Keratinocyte (primary cell): ENCODE data around the gene POLR2M. TPM values are rescaled to one million over a fixed set of nuclear protein-coding genes. Genes with fewer than 3 reads are reported as not detected.

Experiments
- DNase-seq: peaks from one replicate; pipeline ENCODE4 v3.0.0-alpha.2; 2011; ENCODE audit warnings: low read depth, missing footprints, low spot score
- FAIRE-seq: peaks from 2 replicates; lab custom pipeline; 2011; peaks lifted over from hg19 to GRCh38; lab: Jason Lieb, UNC
- H2AFZ ChIP-seq: 2 replicates; pipeline ENCODE4 v1.6.0; 2012; ENCODE audit warnings: low read length, control low read depth, inconsistent platforms; ENCODE audit not compliant: control insufficient read depth
- H3K27ac ChIP-seq: 2 replicates; pipeline ENCODE4 v1.5.1; 2011; ENCODE audit warnings: low read length; ENCODE audit not compliant: control insufficient read depth, insufficient read depth
- H3K27me3 ChIP-seq: 3 replicates; pipeline ENCODE4 v1.6.0; 2011; ENCODE audit warnings: low read length; ENCODE audit not compliant: control insufficient read depth, insufficient read depth; ENCODE audit errors: extremely low read depth
- H3K36me3 ChIP-seq, 2 experiments: 2 replicates in 1 of 2; 3 replicates in 1 of 2; pipeline ENCODE4 v1.5.1; 2011; ENCODE audit warnings: low read length in 2 of 2, mild to moderate bottlenecking in 1 of 2; ENCODE audit not compliant: control insufficient read depth in 2 of 2, insufficient read depth in 2 of 2; ENCODE audit errors: extremely low read depth in 1 of 2
- H3K4me1 ChIP-seq: 3 replicates; pipeline ENCODE4 v1.5.1; 2011; ENCODE audit warnings: low read length; ENCODE audit not compliant: control insufficient read depth, insufficient read depth; ENCODE audit errors: extremely low read depth
- H3K4me2 ChIP-seq: 3 replicates; pipeline ENCODE4 v1.6.0; 2011; ENCODE audit warnings: low read depth, low read length; ENCODE audit not compliant: control insufficient read depth, insufficient read depth; ENCODE audit errors: extremely low read depth
- H3K4me3 ChIP-seq, 3 experiments: fragments of 200-600 bp in 1 of 3; sonication (generic) in 1 of 3; 2 replicates in 2 of 3; 3 replicates in 1 of 3; pipeline ENCODE4 v1.5.1; 2011 to 2016; ENCODE audit warnings: low read length in 3 of 3, mild to moderate bottlenecking in 3 of 3, control low read depth in 2 of 3, inconsistent platforms in 1 of 3, low read depth in 1 of 3, mixed read lengths in 1 of 3, mixed run types in 1 of 3, moderate library complexity in 1 of 3; ENCODE audit not compliant: control insufficient read depth in 2 of 3, insufficient read depth in 2 of 3; ENCODE audit errors: extremely low read depth in 1 of 3
- H3K79me2 ChIP-seq: 2 replicates; pipeline ENCODE4 v1.6.0; 2012; ENCODE audit warnings: low read length; ENCODE audit not compliant: control insufficient read depth, insufficient read depth
- H3K9ac ChIP-seq: 3 replicates; pipeline ENCODE4 v1.6.0; 2011; ENCODE audit warnings: low read length; ENCODE audit not compliant: control insufficient read depth, insufficient read depth; ENCODE audit errors: extremely low read depth
- H3K9me1 ChIP-seq: 3 replicates; pipeline ENCODE4 v1.6.0; 2011; ENCODE audit warnings: low read length; ENCODE audit not compliant: control insufficient read depth, insufficient read depth; ENCODE audit errors: extremely low read depth
- H3K9me3 ChIP-seq: 2 replicates; pipeline ENCODE4 v1.5.1; 2012; ENCODE audit warnings: low read depth, low read length; ENCODE audit not compliant: control insufficient read depth
- H4K20me1 ChIP-seq: 3 replicates; pipeline ENCODE4 v1.6.0; 2011; ENCODE audit warnings: low read length; ENCODE audit not compliant: control insufficient read depth, insufficient read depth; ENCODE audit errors: extremely low read depth
- EZH2 ChIP-seq: IDR thresholded peaks from one replicate; pipeline ENCODE4 v1.6.1; 2012; ENCODE audit warnings: inconsistent platforms, mild to moderate bottlenecking, low read length, moderate library complexity
- dilution Hi-C: fragments of 300-500 bp; cut with MboI; formaldehyde crosslinking; loops from one replicate; pipeline ENCODE4 v1.7.0; 2020; ENCODE audit warnings: low sequenced_read_pairs; ENCODE audit not compliant: extremely low pct_ligation_motif_present
- polyA plus RNA-seq, 5 experiments: library from polyadenylated mRNA; depleted of rRNA in 3 of 5; stranded (reverse) in 3 of 5; stranded (forward) in 1 of 5; unstranded in 1 of 5; fragments of >200 nt; gene quantifications; 1 replicate in 1 of 5; 2 replicates in 3 of 5; 3 replicates in 1 of 5; pipeline versions ENCODE4 v1.2.1 to v1.2.3, GENCODE V29; 2011 to 2012; ENCODE audit warnings: missing spikeins in 2 of 5, low read depth in 1 of 5, low replicate concordance in 1 of 5
- TF ChIP-seq, protein P1 (sequence below), 3 experiments: IDR thresholded peaks in 1 of 3; conservative IDR thresholded peaks in 1 of 3; optimal IDR thresholded peaks in 1 of 3; 2 replicates in 2 of 3; 3 replicates in 1 of 3; pipeline versions ENCODE3 to v1.5.1; 2011; ENCODE audit warnings: low read length in 3 of 3, mild to moderate bottlenecking in 3 of 3, moderate library complexity in 2 of 3, control low read depth in 1 of 3, inconsistent platforms in 1 of 3; ENCODE audit not compliant: insufficient read depth in 2 of 3; ENCODE audit errors: extremely low read depth in 1 of 3

The POLR2M gene
- polyA plus RNA-seq, 1 donor (not counting 4 experiments of a cell fraction or from before 2014, with no cell fraction given), result 40.6 TPM

DNA sequence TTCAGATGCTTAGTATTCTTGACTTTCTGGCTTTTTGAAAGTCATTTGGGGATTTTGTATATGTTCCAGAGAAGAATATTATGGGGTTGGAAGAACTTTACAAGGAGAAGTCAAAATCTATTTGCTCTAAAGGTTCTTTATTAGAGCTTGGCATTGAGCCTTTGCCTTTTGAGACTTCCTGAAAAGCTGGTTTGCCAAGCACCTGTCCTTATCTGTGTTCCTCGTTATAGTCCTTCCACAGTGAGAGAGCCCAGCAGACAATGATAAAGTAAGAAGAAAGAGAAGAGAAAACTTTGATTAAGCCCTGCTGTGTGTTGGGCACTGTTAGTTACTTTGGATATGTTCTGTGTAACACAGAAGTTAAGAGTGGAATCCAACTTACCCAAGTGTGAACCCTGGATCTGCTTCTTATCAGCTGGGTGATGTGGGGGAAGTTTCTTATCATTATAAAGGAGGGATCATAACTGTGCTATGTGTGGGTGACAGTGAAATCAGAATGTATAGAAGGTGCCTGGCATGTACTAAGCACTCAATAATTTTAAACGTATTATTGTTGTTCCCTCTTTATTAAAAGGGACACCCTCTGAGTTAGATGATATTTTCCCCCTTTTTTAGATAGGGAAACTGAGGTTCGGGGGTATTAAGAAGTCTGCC is 44.3 kb upstream of the POLR2M start:
- DNase-seq, result no peak

GRCh38 chr15:57662802-57663201 is 43.7 kb upstream of the POLR2M start:
- TF ChIP-seq, protein P1, sequence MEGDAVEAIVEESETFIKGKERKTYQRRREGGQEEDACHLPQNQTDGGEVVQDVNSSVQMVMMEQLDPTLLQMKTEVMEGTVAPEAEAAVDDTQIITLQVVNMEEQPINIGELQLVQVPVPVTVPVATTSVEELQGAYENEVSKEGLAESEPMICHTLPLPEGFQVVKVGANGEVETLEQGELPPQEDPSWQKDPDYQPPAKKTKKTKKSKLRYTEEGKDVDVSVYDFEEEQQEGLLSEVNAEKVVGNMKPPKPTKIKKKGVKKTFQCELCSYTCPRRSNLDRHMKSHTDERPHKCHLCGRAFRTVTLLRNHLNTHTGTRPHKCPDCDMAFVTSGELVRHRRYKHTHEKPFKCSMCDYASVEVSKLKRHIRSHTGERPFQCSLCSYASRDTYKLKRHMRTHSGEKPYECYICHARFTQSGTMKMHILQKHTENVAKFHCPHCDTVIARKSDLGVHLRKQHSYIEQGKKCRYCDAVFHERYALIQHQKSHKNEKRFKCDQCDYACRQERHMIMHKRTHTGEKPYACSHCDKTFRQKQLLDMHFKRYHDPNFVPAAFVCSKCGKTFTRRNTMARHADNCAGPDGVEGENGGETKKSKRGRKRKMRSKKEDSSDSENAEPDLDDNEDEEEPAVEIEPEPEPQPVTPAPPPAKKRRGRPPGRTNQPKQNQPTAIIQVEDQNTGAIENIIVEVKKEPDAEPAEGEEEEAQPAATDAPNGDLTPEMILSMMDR (optimal IDR thresholded peaks at IDR 0.05 in 1 of 3, IDR thresholded peaks at IDR 0.05 in 1 of 3, conservative IDR thresholded peaks at IDR 0.05 in 1 of 3; ENCODE audit: extremely low read depth in 1 of 3, insufficient read depth in 2 of 3, low read length in 3 of 3), result no peak
- no peak for TF ChIP-seq EZH2
- H4K20me1 ChIP-seq, result no peaks in the 10 kb centered on the region
- DNase-seq (no peak), FAIRE-seq (no peak)
- no peak overlapping the region for H3K4me2 ChIP-seq
- no peak overlapping the region for H3K27ac ChIP-seq
- H3K4me3 ChIP-seq, result no peak overlapping the region
- no peak overlapping the region for H3K9ac ChIP-seq
- dilution Hi-C loops, result no loop called here
- H3K9me1 ChIP-seq, result no peaks in the 10 kb centered on the region
- H3K9me3 ChIP-seq, result no peaks in the 10 kb centered on the region
- H3K36me3 ChIP-seq, result no peaks in the 10 kb centered on the region
- H3K27me3 ChIP-seq, result no peaks in the 10 kb centered on the region
- peaks cover 4% of the 10 kb centered on the region for H3K4me1 ChIP-seq
- H3K79me2 ChIP-seq, result no peaks in the 10 kb centered on the region
- H2AFZ ChIP-seq, result no peak overlapping the region

More for the DNA sequence above, 44.3 kb upstream of the POLR2M start:
- H3K9me1 ChIP-seq, result no peaks in the 10 kb centered on the region
- peaks cover 3% of the 10 kb centered on the region for H3K4me1 ChIP-seq
- no peak overlapping the region for H2AFZ ChIP-seq
- no peaks in the 10 kb centered on the region for H3K27me3 ChIP-seq
- no peak overlapping the region for H3K4me3 ChIP-seq
- H3K27ac ChIP-seq, result no peak overlapping the region
- TF ChIP-seq, protein P1 (optimal IDR thresholded peaks at IDR 0.05 in 1 of 3, IDR thresholded peaks at IDR 0.05 in 1 of 3, conservative IDR thresholded peaks at IDR 0.05 in 1 of 3; ENCODE audit: extremely low read depth in 1 of 3, insufficient read depth in 2 of 3, low read length in 3 of 3), result no peak
- TF ChIP-seq EZH2, result no peak
- H4K20me1 ChIP-seq, result no peaks in the 10 kb centered on the region
- dilution Hi-C loops, result no loop called here
- no peak overlapping the region for H3K4me2 ChIP-seq
- H3K79me2 ChIP-seq, result no peaks in the 10 kb centered on the region
- no peaks in the 10 kb centered on the region for H3K36me3 ChIP-seq
- FAIRE-seq, result no peak
- H3K9ac ChIP-seq, result no peak overlapping the region
- H3K9me3 ChIP-seq, result no peaks in the 10 kb centered on the region
